SU-DHL-6 (cell line): Measurements from ENCODE around the gene ABCC3.

Source experiments
- CTCF ChIP-seq: fragments of 200-600 bp; sonication (generic); IDR thresholded peaks from one replicate; pipeline ENCODE4 v1.5.1; 2017; ENCODE audit warnings: antibody characterized with exemption, mild to moderate bottlenecking, low read length, moderate library complexity; ENCODE audit not compliant: insufficient read depth, poor library complexity, severe bottlenecking
- EZH2phosphoT487 ChIP-seq: fragments of 200-600 bp; sonication (generic), shearing (Covaris generic); conservative IDR thresholded peaks from 2 replicates; pipeline ENCODE4 v1.6.1; 2018; ENCODE audit warnings: mild to moderate bottlenecking, antibody characterized with exemption, low read length, moderate library complexity, mixed read lengths

GRCh38 chr17:50666316-50666715 lies 31.6 kb downstream of the ABCC3 start:
- TF ChIP-seq CTCF = no peak
- no peak for TF ChIP-seq EZH2phosphoT487
